ENCODE results near the gene FAM170A. TPM values are rescaled to one million over a fixed set of nuclear protein-coding genes. Genes with fewer than 3 reads are reported as not detected.

Gene FAM170A
- total RNA-seq, 4 donors from 2014 or later = not detected

- DNase-seq (ENCODE audit: low spot score in 2 of 2) = no peak
- intact Hi-C loops (cut with DNase I; ENCODE audit: low total_unique reads) = no loop called here
- no peak for TF ChIP-seq POLR2A (IDR thresholded peaks at IDR 0.05)
- TF ChIP-seq CTCF (IDR thresholded peaks at IDR 0.05) = no peak
These were observed 14.5 kb upstream of the FAM170A start for GRCh38 chr5:119614838-119615237.

GRCh38 chr5:119626086-119626485 is 3.3 kb upstream of the FAM170A start:
- intact Hi-C loops (cut with DNase I; ENCODE audit: low total_unique reads) = no loop called here
- no peak for DNase-seq (ENCODE audit: low spot score in 2 of 2)
- TF ChIP-seq CTCF (IDR thresholded peaks at IDR 0.05) = no peak
- no peak for TF ChIP-seq POLR2A (IDR thresholded peaks at IDR 0.05)
- H3K4me3 ChIP-seq (ENCODE audit: low read depth, poor library complexity, severe bottlenecking) = no peak overlapping the region
- 63 to 84% methylated on average over 2 of the region's 2 CpGs for WGBS, 2 donors

More at GRCh38 chr5:119614838-119615237, 14.5 kb upstream of the FAM170A start:
- WGBS, 2 donors = 59 to 62% methylated on average over 2 of the region's 2 CpGs
- H3K4me3 ChIP-seq (ENCODE audit: low read depth, poor library complexity, severe bottlenecking) = no peak overlapping the region

GRCh38 chr5:119630752-119631440 is 1.5 kb downstream of the FAM170A start:
- no peak for DNase-seq (ENCODE audit: low spot score in 2 of 2)
- no peak overlapping the region for H3K4me3 ChIP-seq (ENCODE audit: low read depth, poor library complexity, severe bottlenecking)
- intact Hi-C loops (cut with DNase I; ENCODE audit: low total_unique reads) = no loop called here
- WGBS, 2 donors = 79 to 81% methylated on average over 9 of the region's 9 CpGs
- TF ChIP-seq POLR2A (IDR thresholded peaks at IDR 0.05) (no peak), CTCF (IDR thresholded peaks at IDR 0.05) (no peak)

- WGBS, 2 donors = 93 to 96% methylated on average over 3 of the region's 3 CpGs
- TF ChIP-seq CTCF (IDR thresholded peaks at IDR 0.05) = no peak
- TF ChIP-seq POLR2A (IDR thresholded peaks at IDR 0.05) = no peak
- no peak for DNase-seq (ENCODE audit: low spot score in 2 of 2)
- intact Hi-C loops (cut with DNase I; ENCODE audit: low total_unique reads) = no loop called here
- H3K4me3 ChIP-seq (ENCODE audit: low read depth, poor library complexity, severe bottlenecking) = no peak overlapping the region
These were observed 2.3 kb downstream of the FAM170A start for GRCh38 chr5:119631660-119632059.

- intact Hi-C loops (cut with DNase I; ENCODE audit: low total_unique reads) = no loop called here
- DNase-seq (ENCODE audit: low spot score in 2 of 2) = no peak
- H3K4me3 ChIP-seq (ENCODE audit: low read depth, poor library complexity, severe bottlenecking) = no peak overlapping the region
- no peak for TF ChIP-seq POLR2A (IDR thresholded peaks at IDR 0.05)
- no peak for TF ChIP-seq CTCF (IDR thresholded peaks at IDR 0.05)
These were observed 22.1 kb downstream of the FAM170A start for GRCh38 chr5:119651486-119651885.

- TF ChIP-seq CTCF (IDR thresholded peaks at IDR 0.05) (no peak), POLR2A (IDR thresholded peaks at IDR 0.05) (no peak)
- no peak overlapping the region for H3K4me3 ChIP-seq (ENCODE audit: low read depth, poor library complexity, severe bottlenecking)
- WGBS, 2 donors = 87 to 90% methylated on average over 2 of the region's 2 CpGs
- no peak for DNase-seq (ENCODE audit: low spot score in 2 of 2)
- intact Hi-C loops (cut with DNase I; ENCODE audit: low total_unique reads) = no loop called here
These were observed 25.7 kb downstream of the FAM170A start for GRCh38 chr5:119655061-119655460.

Measured in lower leg skin (tissue), 4 donors.